ENCODE measurements around the gene TUBB2A. TPM values are rescaled to one million over a fixed set of nuclear protein-coding genes. Genes with fewer than 3 reads are reported as not detected.
"Not testable (repeated sequence)": the region's sequence is repeated elsewhere in the genome, so short reads cannot be mapped to it uniquely, and the experiment has no call there.

Gene TUBB2A
- total RNA-seq, 4 donors from 2014 or later, result 16.3 to 72.5 (median 34.5) TPM

- H3K36me3 ChIP-seq, result peaks cover 0 to 3% of the 10 kb centered on the region in 2 donors
- no peak overlapping the region for H3K4me3 ChIP-seq (replicated peaks in 1 of 3)
- intact Hi-C loops (cut with DNase I), result no loop called here
- TF ChIP-seq POLR2A (IDR thresholded peaks at IDR 0.05) (peak in 1 of 2 donors; percentile 22), CTCF (IDR thresholded peaks at IDR 0.05) (no peak)
- peaks cover 11 to 27% of the 10 kb centered on the region in 2 donors for H3K4me1 ChIP-seq
- H3K9me3 ChIP-seq, result no peaks in the 10 kb centered on the region
- peak overlapping the region in 1 of 3 donors; percentile 66 for H3K27ac ChIP-seq
- peak; percentile 48 to 69 for DNase-seq
- WGBS, 2 donors, result 62 to 73% methylated on average over 14 of the region's 14 CpGs
- H3K27me3 ChIP-seq, result no peaks in the 10 kb centered on the region
Measured at GRCh38 chr6:3139090-3139903, 18.0 kb downstream of the TUBB2A start.

GRCh38 chr6:3138341-3138740 is 19.0 kb downstream of the TUBB2A start:
- H3K36me3 ChIP-seq, result peaks cover 0 to 3% of the 10 kb centered on the region in 2 donors
- H3K4me3 ChIP-seq (replicated peaks in 1 of 3), result no peak overlapping the region
- H3K27ac ChIP-seq, result peak overlapping the region in 2 of 3 donors; percentile 55 to 66
- H3K9me3 ChIP-seq, result no peaks in the 10 kb centered on the region
- TF ChIP-seq POLR2A (IDR thresholded peaks at IDR 0.05), result no peak
- no peak for TF ChIP-seq CTCF (IDR thresholded peaks at IDR 0.05)
- no peaks in the 10 kb centered on the region for H3K27me3 ChIP-seq
- no peak for DNase-seq
- peaks cover 11 to 27% of the 10 kb centered on the region in 2 donors for H3K4me1 ChIP-seq
- intact Hi-C loops (cut with DNase I), result no loop called here
- WGBS, 2 donors, result 81 to 83% methylated on average over 1 of the region's 1 CpG

GRCh38 chr6:3137873-3138272 is 19.5 kb downstream of the TUBB2A start:
- intact Hi-C loops (cut with DNase I); H3K4me3 ChIP-seq (replicated peaks in 1 of 3); H3K27me3 ChIP-seq; DNase-seq; H3K9me3 ChIP-seq; H3K36me3 ChIP-seq: not testable (repeated sequence)
- WGBS, 2 donors, result 91 to 96% methylated on average over 6 of the region's 6 CpGs
- H3K27ac ChIP-seq, result peak overlapping the region in 1 of 3 donors; percentile 55
- H3K4me1 ChIP-seq, result peaks cover 11 to 27% of the 10 kb centered on the region in 2 donors

- WGBS, 2 donors, result 43 to 47% methylated on average over 12 of the region's 12 CpGs
- peak; percentile 86 to 87 for DNase-seq
- H3K4me1 ChIP-seq, result peaks cover 11 to 27% of the 10 kb centered on the region in 2 donors
- peak overlapping the region; percentile 9 to 55 (median 13) for H3K27ac ChIP-seq
- intact Hi-C loops (cut with DNase I), result no loop called here
- H3K36me3 ChIP-seq, result peaks cover 0 to 3% of the 10 kb centered on the region in 2 donors
- no peaks in the 10 kb centered on the region for H3K9me3 ChIP-seq
- H3K27me3 ChIP-seq, result no peaks in the 10 kb centered on the region
- no peak for TF ChIP-seq POLR2A (IDR thresholded peaks at IDR 0.05)
- no peak for TF ChIP-seq CTCF (IDR thresholded peaks at IDR 0.05)
- no peak overlapping the region for H3K4me3 ChIP-seq (replicated peaks in 1 of 3)
Measured at GRCh38 chr6:3137057-3137777, 20.1 kb downstream of the TUBB2A start.

- TF ChIP-seq POLR2A (IDR thresholded peaks at IDR 0.05), result no peak
- TF ChIP-seq CTCF (IDR thresholded peaks at IDR 0.05), result no peak
- 95 to 96% methylated on average over 8 of the region's 8 CpGs for WGBS, 2 donors
- H3K4me3 ChIP-seq (replicated peaks in 1 of 3), result no peak overlapping the region
- no peak for DNase-seq
- H3K9me3 ChIP-seq, result no peaks in the 10 kb centered on the region
- peaks cover 11 to 27% of the 10 kb centered on the region in 2 donors for H3K4me1 ChIP-seq
- peaks cover 0 to 3% of the 10 kb centered on the region in 2 donors for H3K36me3 ChIP-seq
- no peaks in the 10 kb centered on the region for H3K27me3 ChIP-seq
- intact Hi-C loops (cut with DNase I), result no loop called here
- H3K27ac ChIP-seq, result peak overlapping the region in 2 of 3 donors; percentile 13 to 55
Measured at GRCh38 chr6:3136292-3137011, 20.9 kb downstream of the TUBB2A start.

All from thyroid gland (tissue), 4 donors.